Panc1 (cell line): ENCODE data around the gene AGBL4. TPM values are rescaled to one million over a fixed set of nuclear protein-coding genes. Genes with fewer than 3 reads are reported as not detected.

Source experiments
- ATAC-seq: fragments of 200-7000 bp; cut with Tn5 transposase; 2 replicates; pipeline ENCODE4 v1.9.1; 2020; ENCODE audit warnings: mild to moderate bottlenecking, moderate library complexity
- BruUV-seq: library from RNA; stranded (reverse); fragments of 400-500 nt; replicated peaks from 2 replicates; lab custom pipeline; 2021; lab: Mats Ljungman, UMichigan
- CTCF ChIA-PET: fragments of 300-600 bp; sonication (Branson Sonifier 250); formaldehyde crosslinking; loops from one replicate; lab custom pipeline; 2022; ENCODE audit warnings: antibody characterized with exemption; lab: Charles Lee
- POLR2A ChIA-PET: fragments of 300-600 bp; sonication (Branson Sonifier 250); formaldehyde crosslinking; loops from one replicate; lab custom pipeline; 2022; ENCODE audit warnings: antibody characterized with exemption; lab: Charles Lee
- DNase-seq: peaks from one replicate; pipeline ENCODE4 v3.0.0-alpha.2; 2010; ENCODE audit warnings: low read depth, low spot score
- H3K27ac ChIP-seq: 2 replicates; pipeline ENCODE4 v1.5.1; 2011; ENCODE audit warnings: mild to moderate bottlenecking, low read length, inconsistent platforms
- H3K27me3 ChIP-seq: fragments of 200-500 bp; sonication (Bioruptor generic); 2 replicates; pipeline ENCODE4 v1.6.0; 2014; ENCODE audit warnings: low read length, inconsistent platforms; ENCODE audit not compliant: control insufficient read depth, insufficient read depth
- H3K36me3 ChIP-seq: fragments of 200-500 bp; sonication (Bioruptor generic); 2 replicates; pipeline ENCODE4 v1.5.1; 2014; ENCODE audit warnings: inconsistent platforms, mild to moderate bottlenecking, low read length, moderate library complexity; ENCODE audit not compliant: control insufficient read depth, insufficient read depth
- H3K4me1 ChIP-seq: 2 replicates; pipeline ENCODE4 v1.5.1; 2011; ENCODE audit warnings: inconsistent platforms, mild to moderate bottlenecking, low read length, moderate library complexity; ENCODE audit not compliant: control insufficient read depth, insufficient read depth
- H3K4me3 ChIP-seq, 2 experiments: 2 replicates each; pipeline ENCODE4 v1.5.1; 2011 to 2012; ENCODE audit warnings: low read depth in 2 of 2, low read length in 2 of 2, mild to moderate bottlenecking in 2 of 2, inconsistent platforms in 1 of 2, moderate library complexity in 1 of 2
- H3K9me3 ChIP-seq: fragments of 200-500 bp; sonication (Bioruptor generic); 2 replicates; pipeline ENCODE4 v1.5.1; 2014; ENCODE audit warnings: low read depth, mild to moderate bottlenecking, inconsistent platforms, low read length, moderate library complexity; ENCODE audit not compliant: control insufficient read depth, insufficient read depth
- CTCF ChIP-seq: fragments of 450-650 bp; IDR thresholded peaks from 2 replicates; pipeline ENCODE4 v1.5.1; 2017; ENCODE audit warnings: mild to moderate bottlenecking
- POLR2AphosphoS5 ChIP-seq: IDR thresholded peaks from 2 replicates; pipeline ENCODE4 v1.6.1; 2012; ENCODE audit warnings: mild to moderate bottlenecking, low read depth, low read length, moderate library complexity
- REST ChIP-seq, 2 experiments: IDR thresholded peaks; 2 replicates each; pipeline ENCODE4 v1.6.1; 2011 to 2012; ENCODE audit warnings: low read depth in 2 of 2, control low read depth in 1 of 2, low read length in 1 of 2, mild to moderate bottlenecking in 1 of 2, moderate library complexity in 1 of 2; ENCODE audit not compliant: insufficient read depth in 1 of 2
- SIN3A ChIP-seq: IDR thresholded peaks from 2 replicates; pipeline ENCODE4 v1.6.1; 2012; ENCODE audit warnings: low read depth, mild to moderate bottlenecking, low read length, moderate library complexity, borderline replicate concordance; ENCODE audit not compliant: insufficient read depth
- TCF7L2 ChIP-seq: IDR thresholded peaks from 2 replicates; pipeline ENCODE4 v1.6.1; 2011; ENCODE audit warnings: mild to moderate bottlenecking, low read depth, low read length, inconsistent platforms
- in situ Hi-C: cut with HindIII; loops from 2 replicates; pipeline ENCODE4 v1.10.0; 2016; ENCODE audit warnings: low sequenced_read_pairs, low pct_unique_long_range_greater_than_20kb
- intact Hi-C: fragments of 100-400 bp; cut with micrococcal nuclease; formaldehyde crosslinking; loops from one replicate; pipeline ENCODE4 v1.10.0; 2022; ENCODE audit not compliant: unreplicated experiment
- total RNA-seq: library from RNA; stranded (reverse); gene quantifications from one replicate; pipeline ENCODE4 v1.2.1, GENCODE V29; 2021; ENCODE audit not compliant: unreplicated experiment

AGBL4 gene
- total RNA-seq, 1 experiment from 2014 or later, result not detected

- CTCF ChIA-PET, result no interaction called here
- BruUV-seq, result no TSS peak
- intact Hi-C loops, result no loop called here
Measured at GRCh38 chr1:48767975-48768510, 1255.7 kb downstream of the AGBL4 start.

GRCh38 chr1:48765335-48765734, 1258.4 kb downstream of the AGBL4 start:
- Histone ChIP-seq H3K9me3 (no peaks in the 10 kb centered on the region), H3K27me3 (no peaks in the 10 kb centered on the region), H3K36me3 (no peaks in the 10 kb centered on the region), H3K4me1 (no peaks in the 10 kb centered on the region), H3K4me3 (no peak overlapping the region), H3K27ac (no peak overlapping the region)
- ChIA-PET CTCF (no interaction called here), POLR2A (no interaction called here)
- ATAC-seq (no peak), DNase-seq (no peak)
- intact Hi-C loops (no loop called here), in situ Hi-C loops (no loop called here)
- BruUV-seq, result no TSS peak
- no peak for TF ChIP-seq SIN3A
- TF ChIP-seq REST (IDR thresholded peaks at IDR 0.05; ENCODE audit: insufficient read depth in 1 of 2, low read depth in 2 of 2, low read length in 1 of 2), result no peak

More at GRCh38 chr1:48767975-48768510, 1255.7 kb downstream of the AGBL4 start:
- H3K9me3 ChIP-seq, result no peaks in the 10 kb centered on the region
- H3K4me1 ChIP-seq, result no peaks in the 10 kb centered on the region
- H3K27me3 ChIP-seq, result peaks cover 2% of the 10 kb centered on the region; the same call in 1 of the 2 replicates
- POLR2A ChIA-PET, result no interaction called here
- no peak overlapping the region for H3K4me3 ChIP-seq
- TF ChIP-seq CTCF (no peak), REST (IDR thresholded peaks at IDR 0.05; ENCODE audit: insufficient read depth in 1 of 2, low read depth in 2 of 2, low read length in 1 of 2) (no peak), TCF7L2 (no peak), SIN3A (no peak), POLR2AphosphoS5 (no peak)
- in situ Hi-C loops, result no loop called here
- no peak overlapping the region for H3K27ac ChIP-seq
- H3K36me3 ChIP-seq, result no peaks in the 10 kb centered on the region
- DNase-seq (no peak), ATAC-seq (no peak)
